Body of pancreas (tissue), 4 donors: ENCODE data around the gene CALCOCO2.

Experiments
- POLR2A ChIP-seq, 3 donors: fragments of 450-650 bp; IDR thresholded peaks; one replicate each; pipeline ENCODE4 v1.6.1; 2016; ENCODE audit warnings: antibody characterized with exemption in 3 of 3, mild to moderate bottlenecking in 2 of 3
- TF ChIP-seq, protein P1 (sequence below), 7 experiments: fragments of 450-650 bp in 4 of 7; fragments of 200-600 bp in 3 of 7; sonication (generic) in 3 of 7; IDR thresholded peaks; one replicate each; pipeline ENCODE4 v1.5.1; 2016 to 2019; ENCODE audit warnings: antibody characterized with exemption in 7 of 7

GRCh38 chr17:48854774-48855476, 24.1 kb downstream of the CALCOCO2 start:
- TF ChIP-seq, protein P1, sequence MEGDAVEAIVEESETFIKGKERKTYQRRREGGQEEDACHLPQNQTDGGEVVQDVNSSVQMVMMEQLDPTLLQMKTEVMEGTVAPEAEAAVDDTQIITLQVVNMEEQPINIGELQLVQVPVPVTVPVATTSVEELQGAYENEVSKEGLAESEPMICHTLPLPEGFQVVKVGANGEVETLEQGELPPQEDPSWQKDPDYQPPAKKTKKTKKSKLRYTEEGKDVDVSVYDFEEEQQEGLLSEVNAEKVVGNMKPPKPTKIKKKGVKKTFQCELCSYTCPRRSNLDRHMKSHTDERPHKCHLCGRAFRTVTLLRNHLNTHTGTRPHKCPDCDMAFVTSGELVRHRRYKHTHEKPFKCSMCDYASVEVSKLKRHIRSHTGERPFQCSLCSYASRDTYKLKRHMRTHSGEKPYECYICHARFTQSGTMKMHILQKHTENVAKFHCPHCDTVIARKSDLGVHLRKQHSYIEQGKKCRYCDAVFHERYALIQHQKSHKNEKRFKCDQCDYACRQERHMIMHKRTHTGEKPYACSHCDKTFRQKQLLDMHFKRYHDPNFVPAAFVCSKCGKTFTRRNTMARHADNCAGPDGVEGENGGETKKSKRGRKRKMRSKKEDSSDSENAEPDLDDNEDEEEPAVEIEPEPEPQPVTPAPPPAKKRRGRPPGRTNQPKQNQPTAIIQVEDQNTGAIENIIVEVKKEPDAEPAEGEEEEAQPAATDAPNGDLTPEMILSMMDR (IDR thresholded peaks at IDR 0.05): no peak
- TF ChIP-seq POLR2A (IDR thresholded peaks at IDR 0.05): no peak
